ENCODE data around the gene BCAS1. TPM values are rescaled to one million over a fixed set of nuclear protein-coding genes. Genes with fewer than 3 reads are reported as not detected.

Gene BCAS1
- total RNA-seq, 1 experiment from 2014 or later: 0.17 TPM

DNA sequence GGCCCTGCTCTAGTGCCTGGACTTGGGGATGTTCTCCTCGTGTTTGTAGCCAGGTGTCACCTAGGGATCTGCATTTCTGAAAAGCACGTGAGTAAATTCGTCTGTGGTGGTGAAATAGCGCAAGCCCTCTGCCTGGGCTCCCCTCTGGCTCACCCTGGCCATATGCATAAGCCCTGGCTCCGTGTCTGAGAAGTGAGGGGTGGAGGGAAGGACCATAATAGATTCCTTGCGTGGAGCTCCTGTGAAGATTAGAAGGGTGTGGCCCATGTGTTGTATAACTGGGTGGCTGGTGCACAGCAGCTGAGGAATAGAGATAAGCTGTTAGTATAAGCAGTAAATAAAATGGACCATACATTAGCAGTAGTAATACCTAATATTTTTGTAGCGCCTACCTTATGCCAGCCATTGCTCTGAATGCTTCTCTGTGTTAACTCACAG, 4.8 kb downstream of the BCAS1 start (continued):
- TF ChIP-seq ELF1 (IDR thresholded peaks at IDR 0.05; ENCODE audit: borderline replicate concordance, low read depth) (no peak), FOSL1 (IDR thresholded peaks at IDR 0.05; ENCODE audit: low read depth) (no peak), POLR2AphosphoS5 (IDR thresholded peaks at IDR 0.05; ENCODE audit: low read depth, low read length) (no peak), CBX3 (IDR thresholded peaks at IDR 0.05; ENCODE audit: low read depth) (no peak), ZFX (IDR thresholded peaks at IDR 0.05) (no peak), SP1 (IDR thresholded peaks at IDR 0.05; ENCODE audit: low read depth) (no peak), EZH2 (IDR thresholded peaks at IDR 0.05) (no peak)
- TF ChIP-seq, protein P1, sequence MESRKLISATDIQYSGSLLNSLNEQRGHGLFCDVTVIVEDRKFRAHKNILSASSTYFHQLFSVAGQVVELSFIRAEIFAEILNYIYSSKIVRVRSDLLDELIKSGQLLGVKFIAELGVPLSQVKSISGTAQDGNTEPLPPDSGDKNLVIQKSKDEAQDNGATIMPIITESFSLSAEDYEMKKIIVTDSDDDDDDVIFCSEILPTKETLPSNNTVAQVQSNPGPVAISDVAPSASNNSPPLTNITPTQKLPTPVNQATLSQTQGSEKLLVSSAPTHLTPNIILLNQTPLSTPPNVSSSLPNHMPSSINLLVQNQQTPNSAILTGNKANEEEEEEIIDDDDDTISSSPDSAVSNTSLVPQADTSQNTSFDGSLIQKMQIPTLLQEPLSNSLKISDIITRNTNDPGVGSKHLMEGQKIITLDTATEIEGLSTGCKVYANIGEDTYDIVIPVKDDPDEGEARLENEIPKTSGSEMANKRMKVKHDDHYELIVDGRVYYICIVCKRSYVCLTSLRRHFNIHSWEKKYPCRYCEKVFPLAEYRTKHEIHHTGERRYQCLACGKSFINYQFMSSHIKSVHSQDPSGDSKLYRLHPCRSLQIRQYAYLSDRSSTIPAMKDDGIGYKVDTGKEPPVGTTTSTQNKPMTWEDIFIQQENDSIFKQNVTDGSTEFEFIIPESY (IDR thresholded peaks at IDR 0.05; ENCODE audit: extremely low read depth, insufficient replicate concordance, low read length): no peak
- TF ChIP-seq, protein P2, sequence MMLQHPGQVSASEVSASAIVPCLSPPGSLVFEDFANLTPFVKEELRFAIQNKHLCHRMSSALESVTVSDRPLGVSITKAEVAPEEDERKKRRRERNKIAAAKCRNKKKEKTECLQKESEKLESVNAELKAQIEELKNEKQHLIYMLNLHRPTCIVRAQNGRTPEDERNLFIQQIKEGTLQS (IDR thresholded peaks at IDR 0.05): no peak

- no peak for TF ChIP-seq SP1 (IDR thresholded peaks at IDR 0.05; ENCODE audit: low read depth)
Measured at GRCh38 chr20:54064939-54065338, 5.5 kb downstream of the BCAS1 start.

More at GRCh38 chr20:54064939-54065338, 5.5 kb downstream of the BCAS1 start:
- Histone ChIP-seq H3K36me3 (ENCODE audit: control insufficient read depth in 1 of 2, insufficient read depth in 2 of 2, low read length in 2 of 2) (no peaks in the 10 kb centered on the region), H3K9me2 (ENCODE audit: insufficient read depth) (no peaks in the 10 kb centered on the region), H3K4me1 (ENCODE audit: control insufficient read depth in 1 of 2, insufficient read depth in 2 of 2, low read length in 2 of 2) (peaks cover 32 to 41% of the 10 kb centered on the region in 2 experiments), H2AFZ (ENCODE audit: low read depth, low read length, poor library complexity, severe bottlenecking) (no peak overlapping the region), H4K20me1 (ENCODE audit: insufficient read depth) (no peaks in the 10 kb centered on the region), H3K4me3 (replicated peaks in 1 of 2; ENCODE audit: low read depth in 1 of 2, low read length in 2 of 2) (no peak overlapping the region), H3K79me2 (ENCODE audit: insufficient read depth, low read length) (no peaks in the 10 kb centered on the region), H3K9me3 (ENCODE audit: control insufficient read depth in 1 of 2, insufficient read depth in 1 of 2, low read depth in 1 of 2, low read length in 2 of 2) (no peaks in the 10 kb centered on the region), H3K4me2 (ENCODE audit: low read length) (no peak overlapping the region), H3K27ac (ENCODE audit: low read depth, low read length) (no peak overlapping the region), H3K9ac (ENCODE audit: low read length) (no peak overlapping the region), H3K27me3 (ENCODE audit: insufficient read depth, low read length) (no peaks in the 10 kb centered on the region)
- BruUV-seq (replicated peaks): no TSS peak
- no peak for DNase-seq (ENCODE audit: low read depth, low spot score)
- intact Hi-C loops (cut with micrococcal nuclease): loop anchor here (5.0 kb wide), 1 partner anchor 123 kb away; no protein-coding TSS in a partner anchor
- ChIA-PET POLR2A (no interaction called here), CTCF (interaction anchor here (1.2 to 1.7 kb wide), 2 partner anchors 38 to 135 kb away, joined by 3 to 4 read pairs; no protein-coding TSS in a partner anchor), RAD21 (ENCODE audit: low non-redundant PET in 1 of 2, low total read pairs in 2 of 2, uncharacterized antibody in 2 of 2, unreplicated experiment in 2 of 2) (no interaction called here)
- ATAC-seq: no peak
